HG02623 (cell line): ENCODE data around the gene CHST3.
"Not testable (repeated sequence)": the region's sequence is repeated elsewhere in the genome, so short reads cannot be mapped to it uniquely, and the experiment has no call there.

Experiments
- ATAC-seq: cut with Tn5 transposase; IDR thresholded peaks from one replicate; pipeline ENCODE4 v1.9.1; 2021; ENCODE audit warnings: moderate library complexity; ENCODE audit not compliant: unreplicated experiment

Gene CHST3

DNA sequence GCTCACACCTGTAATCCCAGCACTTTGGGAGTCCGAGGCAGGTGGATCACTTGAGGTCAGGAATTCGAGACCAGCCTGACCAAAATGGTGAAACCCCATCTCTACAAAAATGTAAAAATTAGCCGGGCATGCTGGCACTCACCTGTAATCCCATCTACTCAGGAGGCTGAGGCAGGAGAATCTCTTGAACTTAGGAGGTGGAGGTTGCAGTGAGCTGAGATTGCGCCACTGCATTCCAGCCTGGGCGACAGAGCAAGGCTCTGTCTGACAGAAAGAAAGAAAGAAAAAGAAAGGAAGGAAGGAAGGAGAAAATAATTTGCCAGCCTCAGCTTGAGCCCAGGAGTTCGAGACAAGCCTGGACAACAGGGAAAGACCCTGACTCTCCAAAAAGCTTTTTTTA is 24.7 kb downstream of the CHST3 start:
- ATAC-seq, result not testable (repeated sequence)

DNA sequence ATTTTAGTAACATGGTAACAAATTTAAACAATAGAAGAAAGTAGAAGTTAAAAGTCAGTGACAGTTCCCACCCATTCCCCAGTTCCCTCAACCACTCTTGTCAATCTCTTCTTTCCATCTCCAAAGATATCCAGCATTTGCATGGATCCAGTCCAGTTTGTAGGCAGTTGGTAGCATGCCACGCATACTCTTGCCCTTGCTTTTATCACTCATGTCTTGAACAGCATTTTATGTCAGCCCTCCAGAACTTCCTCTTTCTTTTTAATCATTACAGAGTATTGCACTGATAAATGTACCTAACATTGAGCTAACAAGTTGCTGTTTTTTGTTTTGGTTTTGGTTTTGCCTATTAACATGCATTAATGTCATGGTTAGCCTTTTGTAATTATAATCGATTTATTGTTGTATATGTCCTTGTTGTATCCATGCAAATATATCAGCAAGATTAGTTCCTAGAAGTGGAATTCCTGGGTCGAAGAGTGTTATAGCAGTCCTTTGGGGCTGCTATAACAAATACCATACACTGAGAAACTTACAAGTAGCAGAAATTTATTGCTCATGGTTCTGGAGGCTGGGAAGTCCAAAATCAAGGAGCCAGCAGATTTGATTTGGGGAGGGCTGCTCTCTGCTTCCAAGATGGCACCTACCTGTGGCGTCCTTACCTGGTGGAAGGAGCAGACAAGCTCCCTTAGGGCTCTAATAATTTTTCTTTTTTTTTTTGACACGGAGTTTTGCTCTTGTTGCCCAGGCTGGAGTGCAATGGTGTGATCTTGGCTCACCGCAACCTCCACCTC is 25.7 kb downstream of the CHST3 start:
- ATAC-seq, result no peak

DNA sequence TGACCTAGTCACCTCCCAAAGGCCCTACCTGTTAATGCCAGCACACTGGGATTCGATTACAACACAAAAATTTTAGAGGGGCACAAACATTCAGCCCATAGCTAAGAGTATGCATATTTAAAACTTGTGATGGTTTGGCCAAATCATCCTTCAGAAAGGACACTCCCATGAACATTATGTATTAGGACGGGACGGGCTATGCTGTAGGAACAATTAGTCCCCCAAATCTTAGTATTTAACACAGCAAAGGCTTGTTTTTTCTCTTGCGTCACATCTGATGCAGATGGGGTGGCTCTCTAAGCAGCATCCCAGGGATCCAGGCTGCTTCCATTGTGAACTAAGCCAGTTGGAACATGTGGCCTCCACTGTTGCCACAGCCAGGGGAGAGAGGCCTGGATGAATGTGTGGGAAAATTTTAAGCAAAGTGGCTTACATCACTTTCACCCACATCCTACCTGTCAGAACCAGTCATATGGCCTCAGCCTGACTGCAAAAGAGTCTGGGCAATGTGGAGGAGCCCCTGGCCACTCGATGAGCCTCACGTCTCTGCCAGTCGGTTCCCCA is 26.6 kb downstream of the CHST3 start:
- no peak for ATAC-seq

DNA sequence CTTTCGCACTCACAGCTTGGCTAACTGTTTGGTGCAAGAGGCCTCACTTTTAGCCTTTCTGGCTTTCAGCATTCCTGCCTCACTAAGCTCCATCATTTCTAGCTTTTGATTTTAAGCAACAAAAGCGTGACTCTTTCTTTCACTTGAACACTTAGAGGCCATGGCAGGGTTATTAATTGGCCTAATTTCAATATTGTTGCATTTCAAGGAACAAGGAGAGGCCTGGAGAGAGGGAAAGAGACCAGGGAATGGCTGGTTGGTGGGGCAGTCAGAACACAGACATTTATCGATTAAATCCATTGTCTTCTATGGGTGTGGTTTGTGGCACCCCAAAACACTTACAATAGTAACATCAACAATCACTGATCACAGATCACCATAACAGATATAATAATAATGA is 31.3 kb downstream of the CHST3 start:
- ATAC-seq, result no peak

DNA sequence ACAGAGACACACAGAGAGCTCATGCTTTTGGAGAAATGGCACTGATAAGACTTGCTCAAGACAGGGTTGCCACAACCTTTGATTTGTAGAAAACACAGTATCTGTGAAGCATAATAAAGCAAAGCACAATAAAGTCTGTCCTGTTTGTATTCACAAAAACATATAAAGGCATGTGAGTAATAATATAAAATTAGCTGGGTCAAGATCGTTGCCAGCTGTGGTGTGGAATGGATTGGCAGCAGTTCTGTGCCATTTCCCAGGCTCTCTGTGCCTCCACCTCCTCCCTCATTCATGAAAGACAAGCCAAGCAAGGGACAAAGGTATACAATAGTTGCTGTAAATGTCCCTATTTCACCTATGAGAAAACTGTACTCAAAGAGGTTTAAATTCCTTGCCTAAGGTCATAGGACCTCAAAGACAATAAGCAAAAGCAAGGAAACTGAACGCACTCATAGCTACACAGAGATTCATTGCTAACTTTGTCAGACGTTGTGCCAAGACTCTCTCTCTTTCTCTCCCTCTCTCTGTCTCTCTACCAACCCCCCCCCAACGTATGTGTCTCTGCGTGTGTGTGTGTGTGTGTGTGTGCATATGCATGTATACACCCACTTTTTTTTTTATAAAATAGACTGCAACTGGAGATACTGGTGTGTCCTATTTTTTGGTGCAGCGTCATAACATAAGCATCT is 31.8 kb downstream of the CHST3 start:
- ATAC-seq, result no peak

DNA sequence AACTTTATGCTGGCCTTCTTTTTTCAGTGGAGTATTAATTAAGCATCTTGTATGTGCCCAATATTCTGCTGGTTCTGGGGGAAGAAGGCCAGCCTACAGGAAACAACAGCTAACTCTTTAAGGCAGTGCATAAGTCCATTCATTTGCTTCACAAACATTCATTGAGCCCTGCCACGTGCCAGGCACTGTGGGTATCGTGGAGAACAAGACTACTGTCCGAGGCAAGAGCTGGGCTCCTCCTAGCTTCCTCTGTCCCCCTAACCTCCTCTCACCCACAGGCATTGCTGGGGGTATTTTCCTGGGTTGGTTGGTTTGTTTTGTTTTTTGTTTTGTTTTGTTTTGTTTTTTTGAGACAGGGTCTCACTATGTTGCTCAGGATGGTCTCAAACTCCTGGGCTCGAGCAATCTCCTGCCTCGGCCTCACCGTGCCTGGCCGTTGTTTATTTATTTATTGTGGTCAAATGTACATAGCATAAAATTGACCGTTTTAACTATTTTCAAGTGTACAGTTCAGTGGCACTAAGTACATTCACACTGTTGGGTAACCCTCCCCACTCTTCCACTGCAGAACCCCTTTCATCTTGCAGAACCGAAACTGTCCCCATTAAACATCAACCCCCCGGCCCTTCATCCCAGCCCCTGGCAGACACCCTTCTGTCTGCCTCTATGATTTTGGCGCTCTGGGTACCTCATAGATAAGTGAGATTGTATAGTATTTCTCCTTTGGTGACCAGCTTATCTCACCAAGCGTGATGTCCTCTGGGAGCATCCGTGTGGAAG is 32.6 kb downstream of the CHST3 start:
- ATAC-seq, result no peak

DNA sequence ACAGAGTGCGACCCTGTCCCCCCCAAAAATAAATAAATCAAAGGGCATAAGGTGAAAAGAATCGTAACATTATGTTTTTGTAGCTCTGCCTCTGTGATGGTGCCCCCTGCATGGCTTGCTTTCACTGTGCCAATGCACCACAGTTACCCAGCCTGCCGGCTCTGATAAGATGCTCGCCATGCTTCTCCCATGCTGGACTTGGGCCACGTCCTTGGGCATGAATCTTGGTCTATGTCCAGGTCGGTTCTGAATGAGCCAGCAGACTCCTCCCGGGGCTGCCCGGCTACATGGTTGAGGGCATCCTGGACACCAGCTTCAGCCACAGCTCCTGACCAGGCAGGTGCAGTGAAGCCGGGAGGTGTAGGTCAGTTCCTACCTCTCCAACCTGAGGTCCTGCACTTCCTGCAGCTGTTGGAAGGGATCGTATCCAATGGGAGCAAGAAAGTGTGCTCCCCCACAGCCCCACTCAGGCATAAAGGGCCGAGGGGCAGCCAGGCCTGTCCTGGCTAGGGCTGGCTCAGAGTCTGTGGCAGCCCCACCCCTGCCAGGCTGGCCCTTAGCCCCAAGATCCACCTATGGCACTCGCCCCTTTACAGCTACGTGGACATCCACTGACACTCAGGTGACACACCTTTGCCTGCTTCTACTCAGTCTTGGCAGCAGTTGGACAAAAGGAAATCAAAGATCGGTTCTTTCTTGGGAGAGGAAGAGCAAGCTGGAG is 34.1 kb downstream of the CHST3 start:
- no peak for ATAC-seq

DNA sequence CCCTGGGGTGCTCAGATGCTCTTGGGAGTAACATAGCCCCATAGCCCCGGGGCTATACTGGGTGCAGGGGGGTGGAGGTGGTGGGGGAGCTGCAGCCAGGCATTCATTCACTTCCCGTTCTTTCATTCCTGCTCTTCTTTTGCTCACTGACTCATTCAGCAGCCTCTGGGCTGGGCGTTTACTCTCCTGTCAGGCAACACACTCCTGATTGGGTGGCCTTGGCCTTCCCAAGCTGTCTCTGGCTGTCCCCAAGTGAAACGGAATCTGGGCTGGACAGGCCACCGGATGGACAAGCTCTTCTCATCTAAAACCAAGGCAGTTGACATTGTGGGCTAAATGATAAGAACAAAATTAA is 34.6 kb downstream of the CHST3 start:
- ATAC-seq, result no peak

DNA sequence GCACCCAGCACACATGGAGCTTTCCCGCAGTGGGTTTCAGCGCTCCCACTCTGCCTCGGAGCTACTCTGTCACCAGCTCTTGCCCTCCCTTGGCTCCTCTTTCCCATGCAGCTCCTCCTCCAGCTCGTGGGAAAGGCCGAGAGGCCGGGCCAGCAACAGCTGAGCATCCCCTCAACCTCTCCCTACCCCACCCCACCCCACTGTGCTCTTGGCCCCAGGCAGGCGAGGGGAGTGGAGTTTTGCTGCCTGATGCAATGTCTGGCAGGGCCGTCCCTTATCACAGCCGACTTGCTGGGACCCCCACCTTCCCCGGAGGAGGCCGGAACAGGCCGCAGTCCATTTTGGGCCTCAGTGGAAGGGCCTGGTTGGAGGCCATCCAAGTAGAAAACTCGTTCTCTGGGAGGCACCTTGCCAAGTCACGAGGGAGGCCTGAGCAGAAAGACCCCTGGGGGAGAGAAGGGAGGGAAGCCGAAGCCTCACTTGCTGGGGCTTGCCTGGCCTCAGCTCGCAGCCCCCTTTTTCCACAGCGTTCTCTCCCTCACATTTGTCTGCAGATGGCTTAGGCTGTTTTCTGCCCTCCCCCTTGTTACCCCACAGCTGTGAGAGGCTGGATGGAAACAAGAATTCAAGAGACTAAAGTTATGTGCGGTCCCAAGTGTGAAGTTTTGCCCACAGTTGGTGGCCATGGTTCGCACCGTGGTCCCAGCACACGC is 35.3 kb downstream of the CHST3 start:
- no peak for ATAC-seq

DNA sequence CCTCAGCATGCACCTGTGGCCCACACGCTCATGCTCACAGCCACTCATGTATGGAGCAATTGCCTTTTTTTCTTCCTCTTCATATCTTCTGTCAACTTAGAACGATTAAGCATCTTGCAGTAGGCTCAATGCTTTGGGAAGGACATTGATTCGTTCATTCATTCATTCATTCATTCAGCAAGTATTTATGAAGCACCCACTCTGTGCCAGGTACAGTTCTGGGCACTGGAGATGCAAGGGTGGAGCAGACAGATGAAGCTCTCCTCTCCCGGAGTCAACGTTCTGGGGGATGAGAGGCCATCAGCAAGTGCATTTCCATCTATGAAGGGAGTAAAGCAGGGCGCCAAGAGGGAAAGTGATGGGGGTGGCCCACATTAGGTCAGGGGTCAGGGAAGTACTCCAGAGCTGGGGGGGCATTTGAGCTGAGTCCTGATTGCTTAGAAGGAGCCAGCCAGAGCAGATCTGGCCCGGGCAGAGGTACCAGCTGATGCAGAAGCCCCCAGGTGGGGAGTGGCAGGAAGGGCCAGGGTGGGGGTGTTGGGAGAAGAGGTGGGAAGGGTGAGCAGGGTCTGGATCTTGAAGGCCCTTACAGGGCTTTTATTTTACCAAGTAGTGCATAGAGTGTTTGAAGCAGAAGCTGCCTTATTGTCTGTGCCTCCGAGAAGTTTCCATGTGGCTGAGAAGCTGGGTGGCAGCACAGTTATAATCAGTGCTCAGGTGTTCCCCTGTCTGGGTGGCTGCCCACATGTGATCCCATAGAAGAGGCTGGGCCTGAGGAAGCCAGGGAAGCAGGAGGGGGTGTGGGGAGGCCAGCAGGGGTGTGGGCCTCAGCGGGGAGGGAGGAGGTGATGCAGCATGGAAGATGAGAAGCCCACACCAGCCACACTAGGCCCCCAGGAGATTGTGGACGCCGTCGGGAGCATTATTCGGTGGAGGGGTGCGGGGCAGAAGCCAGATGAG is 36.2 kb downstream of the CHST3 start:
- ATAC-seq, result no peak

DNA sequence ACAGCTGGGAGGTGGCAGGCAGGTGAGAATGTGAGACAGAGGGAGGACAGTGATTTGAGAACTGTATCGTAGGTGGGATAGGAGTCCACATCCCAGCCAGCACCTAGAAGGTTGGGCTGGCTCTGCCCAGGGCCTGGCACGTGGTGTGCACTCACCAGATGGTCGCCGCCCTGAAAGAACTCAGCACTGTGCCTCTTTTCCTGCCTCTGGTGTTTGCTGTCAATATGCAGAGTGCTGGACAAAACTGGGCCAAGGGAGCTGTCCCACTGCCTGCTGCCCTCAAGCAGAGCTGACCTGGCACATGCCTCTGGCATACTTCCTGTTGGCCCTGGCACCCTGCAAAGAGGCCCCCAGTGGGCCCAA is 36.8 kb downstream of the CHST3 start:
- no peak for ATAC-seq

DNA sequence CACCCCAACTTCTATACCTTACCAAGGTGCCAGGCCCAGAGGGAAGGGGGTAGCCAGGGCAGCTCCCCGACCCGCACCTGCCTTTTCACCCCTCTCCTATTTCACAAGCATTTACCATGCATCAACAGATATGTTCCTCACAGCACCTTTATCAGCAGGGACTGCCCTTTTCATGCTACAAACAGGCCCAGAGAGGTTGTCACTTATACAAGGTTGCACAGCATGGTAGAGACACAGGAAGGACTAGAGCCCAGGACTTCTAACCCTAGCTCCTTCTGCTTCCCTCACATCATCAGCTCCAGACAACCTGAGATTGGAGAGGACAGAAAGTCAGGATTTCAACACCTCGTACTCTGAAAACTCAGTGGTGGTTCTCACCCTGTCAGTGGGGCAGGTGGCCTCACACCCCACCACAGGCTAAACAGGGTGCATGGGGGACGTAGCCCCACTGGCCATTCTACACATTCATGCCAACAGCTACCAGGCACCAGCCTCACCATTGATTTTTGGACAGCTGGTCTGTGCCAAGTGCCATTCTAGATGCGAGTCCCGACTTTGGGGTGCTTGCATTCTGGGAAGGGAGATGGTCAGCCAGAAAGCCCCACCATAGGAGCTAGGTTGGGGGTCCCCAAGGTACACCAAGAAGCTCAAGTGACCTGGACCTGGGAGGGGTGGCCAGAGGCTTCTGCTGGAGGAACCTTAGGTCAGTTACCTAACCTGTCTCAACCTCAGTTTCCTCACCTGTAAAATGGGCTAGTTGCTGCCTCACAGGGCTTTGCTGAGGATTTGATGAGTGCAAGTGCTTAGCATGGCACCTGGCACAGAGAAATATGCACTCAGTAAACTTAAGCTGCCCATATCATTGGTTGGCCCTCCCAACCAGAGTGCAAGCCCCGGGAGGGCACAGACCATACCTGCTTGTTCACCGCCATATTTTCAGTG is 38.4 kb downstream of the CHST3 start:
- ATAC-seq, result no peak

DNA sequence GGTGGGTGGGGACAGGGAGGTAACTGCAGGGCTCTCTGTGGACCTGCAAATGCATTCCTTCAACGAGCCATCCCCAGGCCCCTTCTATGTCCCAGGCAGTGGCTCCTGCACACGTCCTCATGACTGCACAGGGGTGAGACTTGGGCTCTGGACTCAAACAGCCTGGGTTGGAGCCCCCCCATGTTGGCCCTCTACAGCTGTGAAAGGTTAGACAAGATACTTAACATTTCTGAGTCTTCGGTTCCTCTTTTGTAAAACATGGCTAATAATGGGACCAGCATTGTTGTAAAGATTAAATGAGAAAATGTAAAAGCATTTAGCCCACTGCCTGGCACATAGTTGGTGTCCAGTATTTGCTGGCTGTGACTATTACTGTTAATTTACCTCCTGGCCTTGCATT is 41.8 kb downstream of the CHST3 start:
- no peak for ATAC-seq

DNA sequence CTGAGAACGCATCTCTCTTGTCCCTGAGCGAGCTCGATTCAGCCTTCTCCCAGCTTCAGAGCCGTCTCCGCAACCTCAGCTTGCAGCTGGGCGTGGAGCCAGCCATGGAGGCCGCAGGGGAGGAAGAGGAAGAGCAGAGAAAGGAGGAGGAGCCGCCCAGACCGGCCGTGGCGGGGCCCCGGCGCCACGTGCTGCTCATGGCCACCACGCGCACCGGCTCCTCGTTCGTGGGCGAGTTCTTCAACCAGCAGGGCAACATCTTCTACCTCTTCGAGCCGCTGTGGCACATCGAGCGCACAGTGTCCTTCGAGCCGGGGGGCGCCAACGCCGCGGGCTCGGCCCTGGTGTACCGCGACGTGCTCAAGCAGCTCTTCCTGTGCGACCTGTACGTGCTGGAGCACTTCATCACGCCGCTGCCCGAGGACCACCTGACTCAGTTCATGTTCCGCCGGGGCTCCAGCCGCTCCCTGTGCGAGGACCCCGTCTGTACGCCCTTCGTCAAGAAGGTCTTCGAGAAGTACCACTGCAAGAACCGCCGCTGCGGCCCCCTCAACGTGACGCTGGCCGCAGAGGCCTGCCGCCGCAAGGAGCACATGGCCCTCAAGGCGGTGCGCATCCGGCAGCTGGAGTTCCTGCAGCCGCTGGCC is 43.2 kb downstream of the CHST3 start:
- no peak for ATAC-seq

DNA sequence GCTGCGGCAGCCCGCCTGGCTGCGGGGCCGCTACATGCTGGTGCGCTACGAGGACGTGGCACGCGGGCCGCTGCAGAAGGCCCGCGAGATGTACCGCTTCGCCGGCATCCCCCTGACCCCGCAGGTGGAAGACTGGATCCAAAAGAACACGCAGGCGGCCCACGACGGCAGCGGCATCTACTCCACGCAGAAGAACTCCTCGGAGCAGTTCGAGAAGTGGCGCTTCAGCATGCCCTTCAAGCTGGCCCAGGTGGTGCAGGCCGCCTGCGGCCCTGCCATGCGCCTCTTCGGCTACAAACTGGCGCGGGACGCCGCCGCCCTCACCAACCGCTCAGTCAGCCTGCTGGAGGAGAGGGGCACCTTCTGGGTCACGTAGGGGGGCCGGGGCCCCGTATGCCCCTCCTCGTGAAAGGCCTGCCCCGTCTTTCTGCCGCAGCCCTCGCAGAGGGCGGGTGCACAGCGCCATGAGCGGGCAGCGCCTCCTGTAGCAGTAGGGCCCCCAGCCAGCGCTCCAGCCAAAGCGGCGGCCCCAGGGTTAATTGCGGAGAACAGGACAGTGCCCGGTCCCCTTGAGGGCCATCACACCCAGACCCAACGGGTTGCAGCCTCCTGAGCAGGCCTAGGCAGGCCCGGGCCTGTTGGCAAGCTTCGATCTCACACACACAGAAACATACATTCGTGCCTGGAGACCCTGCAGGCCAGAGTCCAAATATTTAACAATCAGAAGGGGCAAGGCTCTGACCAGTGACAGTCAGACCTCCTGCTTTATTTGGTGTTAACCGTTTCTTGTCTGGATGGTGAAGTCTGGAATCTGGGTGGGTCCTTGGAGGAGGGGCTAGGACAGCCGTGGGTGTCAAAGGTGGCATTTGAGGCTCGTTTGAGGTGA is 44.1 kb downstream of the CHST3 start:
- ATAC-seq, result no peak

DNA sequence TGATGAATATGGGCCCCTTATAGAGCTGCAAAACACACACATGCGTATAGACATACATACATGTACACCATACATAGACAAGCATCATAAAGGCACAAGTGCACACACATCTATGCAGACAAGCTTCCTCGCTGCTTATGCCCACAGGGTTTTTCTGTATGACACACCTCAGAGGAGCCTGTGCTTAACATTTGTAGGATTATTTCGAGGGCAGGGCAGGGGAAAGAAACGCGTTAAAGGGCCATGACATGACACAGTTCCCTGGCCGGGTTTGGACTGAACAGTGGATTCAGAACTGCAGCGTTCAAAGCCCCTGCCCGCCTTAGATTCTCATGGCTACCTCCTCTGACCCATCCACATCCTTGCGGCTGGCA is 44.8 kb downstream of the CHST3 start:
- ATAC-seq, result no peak
